ENCODE measurements around the gene SRMS.

Gene SRMS

GRCh38 chr20:63507083-63507743, 40.3 kb downstream of the SRMS start:
- no peak overlapping the region for H3K4me3 ChIP-seq (replicated peaks; ENCODE audit: low read depth, low read length)
- no peak for TF ChIP-seq CTCF (IDR thresholded peaks at IDR 0.05; ENCODE audit: low read depth, low read length, missing control alignments)
- DNase-seq (ENCODE audit: extremely low read depth, low read depth), result no peak

GRCh38 chr20:63505723-63506122, 41.8 kb downstream of the SRMS start:
- no peak overlapping the region for H3K4me3 ChIP-seq (replicated peaks; ENCODE audit: low read depth, low read length)
- DNase-seq (ENCODE audit: extremely low read depth, low read depth), result no peak
- TF ChIP-seq CTCF (IDR thresholded peaks at IDR 0.05; ENCODE audit: low read depth, low read length, missing control alignments), result no peak

- DNase-seq (ENCODE audit: extremely low read depth, low read depth), result no peak
- TF ChIP-seq CTCF (IDR thresholded peaks at IDR 0.05; ENCODE audit: low read depth, low read length, missing control alignments), result no peak
- H3K4me3 ChIP-seq (replicated peaks; ENCODE audit: low read depth, low read length), result no peak overlapping the region
These were observed 42.3 kb downstream of the SRMS start for GRCh38 chr20:63505281-63505680.

- no peak for DNase-seq (ENCODE audit: extremely low read depth, low read depth)
- no peak overlapping the region for H3K4me3 ChIP-seq (replicated peaks; ENCODE audit: low read depth, low read length)
- TF ChIP-seq CTCF (IDR thresholded peaks at IDR 0.05; ENCODE audit: low read depth, low read length, missing control alignments), result no peak
These were observed 42.9 kb downstream of the SRMS start for GRCh38 chr20:63504642-63505041.

GRCh38 chr20:63503524-63503923, 44.0 kb downstream of the SRMS start:
- H3K4me3 ChIP-seq (replicated peaks; ENCODE audit: low read depth, low read length), result no peak overlapping the region
- no peak for TF ChIP-seq CTCF (IDR thresholded peaks at IDR 0.05; ENCODE audit: low read depth, low read length, missing control alignments)
- no peak for DNase-seq (ENCODE audit: extremely low read depth, low read depth)

- no peak for DNase-seq (ENCODE audit: extremely low read depth, low read depth)
- no peak overlapping the region for H3K4me3 ChIP-seq (replicated peaks; ENCODE audit: low read depth, low read length)
- no peak for TF ChIP-seq CTCF (IDR thresholded peaks at IDR 0.05; ENCODE audit: low read depth, low read length, missing control alignments)
These were observed 44.8 kb downstream of the SRMS start for GRCh38 chr20:63502671-63503172.

Measured in HFF-Myc (cell line).